Measurements from ENCODE around the gene TBX1. TPM values are rescaled to one million over a fixed set of nuclear protein-coding genes. Genes with fewer than 3 reads are reported as not detected.

Gene TBX1
- 0.31 and 0.61 TPM in 2 replicates for total RNA-seq (2014; rRNA removed; shearing (Covaris generic))

- peak within 1 kb of the TSS; percentile 41 for H3K4me3 ChIP-seq
- H3K27ac ChIP-seq = no peak within 1 kb of the TSS
- peaks cover 29% of the 10 kb centered on the region for H3K27me3 ChIP-seq (replicated peaks)
- no peak for DNase-seq (ENCODE audit: low read depth in 1 of 2, low spot score in 2 of 2)
- H3K9me3 ChIP-seq (replicated peaks) = no peaks in the 10 kb centered on the region
- no peaks in the 10 kb centered on the region for H3K36me3 ChIP-seq
- peaks cover 5% of the 10 kb centered on the region; the same call in 1 of the 2 replicates for H3K4me1 ChIP-seq (replicated peaks)
Observed at GRCh38 chr22:19760058-19760950, at the start of gene TBX1. Gene TBX1, plus strand, starts transcription at chr22:19760778. Its CDS starts 66 bp downstream, at chr22:19760844.

- Histone ChIP-seq H3K4me3 (no peak overlapping the region), H3K27me3 (replicated peaks) (no peaks in the 10 kb centered on the region), H3K4me1 (replicated peaks) (peaks cover 21% of the 10 kb centered on the region), H3K27ac (no peak overlapping the region), H3K36me3 (peaks cover 2% of the 10 kb centered on the region), H3K9me3 (replicated peaks) (0 out of 2 replicates have a peak, but pooled peaks cover under 1% of the 10 kb centered on the region)
- DNase-seq (ENCODE audit: low read depth in 1 of 2, low spot score in 2 of 2) = no peak
Observed at GRCh38 chr22:19713245-19713644, 47.3 kb upstream of the TBX1 start.

DNA sequence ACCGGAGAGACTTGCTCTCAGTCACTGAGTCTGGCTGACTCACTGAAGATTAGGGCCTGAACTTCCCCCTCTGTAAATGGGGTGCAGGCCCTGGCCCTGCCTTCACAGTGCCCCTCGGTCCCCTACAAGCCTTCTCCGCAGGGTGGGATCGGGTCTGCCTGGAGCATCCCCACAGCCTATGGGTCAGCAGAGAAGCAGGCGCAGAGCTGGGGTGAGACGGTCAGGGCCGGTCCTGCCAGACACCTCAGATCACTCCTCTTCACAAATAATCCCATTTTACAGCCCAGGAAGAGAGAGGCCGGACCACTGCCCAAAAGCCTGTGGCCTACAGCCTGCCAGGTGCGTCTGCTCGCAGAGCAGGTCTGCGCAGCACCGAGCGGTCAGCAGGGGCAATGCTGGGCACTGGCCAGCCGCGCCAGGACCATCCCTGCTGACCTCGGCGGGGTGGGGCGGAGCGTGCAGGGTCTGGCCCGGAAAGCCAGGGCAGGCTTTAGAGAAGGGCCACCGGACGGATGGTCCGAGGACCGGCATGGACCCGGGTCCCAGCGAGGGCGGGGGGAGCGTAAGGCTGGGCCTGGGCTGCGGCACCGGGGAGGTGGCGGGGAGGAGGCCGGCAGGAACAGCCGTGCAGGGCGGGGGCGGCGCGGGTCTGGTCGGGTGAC, 46.8 kb upstream of the TBX1 start:
- DNase-seq (ENCODE audit: low read depth in 1 of 2, low spot score in 2 of 2) = no peak
- Histone ChIP-seq H3K9me3 (replicated peaks) (0 out of 2 replicates have a peak, but pooled peaks cover 5% of the 10 kb centered on the region), H3K27me3 (replicated peaks) (no peaks in the 10 kb centered on the region), H3K4me1 (replicated peaks) (peaks cover 26% of the 10 kb centered on the region), H3K27ac (no peak overlapping the region), H3K4me3 (peak overlapping the region; percentile 49), H3K36me3 (peaks cover 6% of the 10 kb centered on the region)

DNA sequence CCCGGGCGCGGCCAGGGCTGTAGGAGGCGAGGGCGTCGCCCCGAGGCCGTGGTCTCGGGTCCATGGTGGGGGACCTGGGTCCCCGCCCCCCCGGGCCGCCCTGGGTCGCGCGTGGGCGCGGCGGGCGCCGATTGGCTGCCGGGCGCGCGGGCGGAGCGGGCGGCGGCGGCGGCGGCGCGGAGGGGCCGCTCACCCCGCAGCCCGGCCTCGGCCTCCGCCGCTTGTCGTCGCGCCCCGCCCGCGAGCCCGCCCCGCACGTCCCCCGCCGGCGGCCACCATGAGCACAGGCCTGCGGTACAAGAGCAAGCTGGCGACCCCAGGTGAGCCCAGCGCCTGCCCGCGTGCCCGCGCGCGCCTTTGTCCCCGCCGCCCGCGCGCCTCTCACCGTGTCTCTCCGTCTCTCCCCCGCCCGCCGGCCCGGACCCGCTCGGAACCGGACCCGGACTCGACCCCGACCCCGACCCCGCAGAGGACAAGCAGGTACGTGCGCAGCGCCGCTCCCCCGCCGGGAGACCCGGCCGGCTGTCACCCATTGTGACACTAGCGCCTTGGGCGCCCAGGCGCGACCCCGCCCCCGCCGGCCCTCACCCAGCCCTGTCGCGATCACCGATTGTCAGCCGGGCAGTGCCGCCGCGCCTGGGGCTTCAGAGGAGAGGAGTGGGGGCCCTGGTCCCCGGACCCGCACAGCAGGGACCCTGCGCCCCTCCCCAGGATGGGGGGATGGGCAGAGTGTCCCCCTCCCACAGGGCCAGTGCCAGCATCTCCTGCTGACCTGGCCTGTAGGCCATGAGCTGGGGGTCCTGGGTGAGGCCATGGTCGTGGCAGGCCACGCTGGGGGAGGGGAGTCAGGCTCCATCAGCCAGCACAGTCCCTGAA, 46.0 kb upstream of the TBX1 start, which contains the start of gene SEPTIN5:
Gene SEPTIN5, plus strand, starts transcription at position 192 of the 876 bp plus-strand sequence. Its CDS starts 86 bp downstream, at position 278.
- no peak for DNase-seq (ENCODE audit: low read depth in 1 of 2, low spot score in 2 of 2)

GRCh38 chr22:19715188-19715930, 45.2 kb upstream of the TBX1 start:
- Histone ChIP-seq H3K27me3 (replicated peaks) (no peaks in the 10 kb centered on the region), H3K4me3 (peak overlapping the region; percentile 49), H3K9me3 (replicated peaks) (0 out of 2 replicates have a peak, but pooled peaks cover 5% of the 10 kb centered on the region), H3K36me3 (peaks cover 11% of the 10 kb centered on the region), H3K4me1 (replicated peaks) (peaks cover 28% of the 10 kb centered on the region), H3K27ac (no peak overlapping the region)
- no peak for DNase-seq (ENCODE audit: low read depth in 1 of 2, low spot score in 2 of 2)

More for the DNA sequence above, 46.0 kb upstream of the TBX1 start, which contains the start of gene SEPTIN5:
- Histone ChIP-seq H3K9me3 (replicated peaks) (0 out of 2 replicates have a peak, but pooled peaks cover 5% of the 10 kb centered on the region), H3K4me3 (peak within 1 kb of the TSS; percentile 49), H3K27ac (no peak within 1 kb of the TSS), H3K4me1 (replicated peaks) (peaks cover 28% of the 10 kb centered on the region), H3K27me3 (replicated peaks) (no peaks in the 10 kb centered on the region), H3K36me3 (peaks cover 6% of the 10 kb centered on the region)

DNA sequence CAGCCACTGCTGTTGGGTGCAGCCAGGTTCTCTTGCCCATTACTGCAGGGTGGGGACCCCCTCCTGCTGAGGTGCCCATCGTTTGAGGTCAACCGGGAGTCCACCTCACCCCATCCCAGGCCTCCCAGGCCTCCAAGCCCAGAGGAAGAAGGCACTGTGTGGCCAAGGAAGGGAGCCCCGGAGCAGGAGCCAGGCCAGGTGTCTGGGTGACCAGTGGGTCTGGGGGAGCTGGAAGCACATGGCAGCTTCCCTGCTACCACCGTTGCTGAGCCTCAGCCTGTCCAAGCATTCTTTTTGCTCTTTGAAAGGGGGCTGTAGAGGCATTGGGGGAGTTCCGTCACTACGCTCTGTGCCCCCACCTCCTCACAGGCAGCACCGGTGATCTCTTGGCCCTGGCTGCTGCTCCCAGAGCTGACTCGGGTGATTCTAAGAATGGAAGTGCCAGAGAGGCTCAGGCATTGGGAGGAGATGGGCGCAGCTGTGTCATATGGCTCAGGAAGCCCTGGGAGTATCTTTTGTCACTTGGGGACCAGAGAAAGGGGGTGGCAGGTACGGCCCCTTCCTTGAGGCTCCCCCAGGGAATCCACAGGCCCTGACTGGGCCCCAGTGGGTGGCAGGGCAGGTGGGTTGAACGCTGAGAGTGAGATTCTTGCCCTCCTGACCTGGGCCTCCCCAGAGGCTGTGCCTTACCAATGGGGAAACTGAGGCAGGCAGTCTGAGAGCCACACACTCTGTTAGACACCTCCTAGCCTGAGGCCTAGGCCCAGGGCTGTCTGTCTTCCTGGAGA, 44.3 kb upstream of the TBX1 start:
- no peak overlapping the region for H3K4me3 ChIP-seq
- H3K36me3 ChIP-seq = peaks cover 13% of the 10 kb centered on the region
- no peak overlapping the region for H3K27ac ChIP-seq
- no peak for DNase-seq (ENCODE audit: low read depth in 1 of 2, low spot score in 2 of 2)
- H3K27me3 ChIP-seq (replicated peaks) = no peaks in the 10 kb centered on the region
- 0 out of 2 replicates have a peak, but pooled peaks cover 5% of the 10 kb centered on the region for H3K9me3 ChIP-seq (replicated peaks)
- H3K4me1 ChIP-seq (replicated peaks) = peaks cover 28% of the 10 kb centered on the region

DNA sequence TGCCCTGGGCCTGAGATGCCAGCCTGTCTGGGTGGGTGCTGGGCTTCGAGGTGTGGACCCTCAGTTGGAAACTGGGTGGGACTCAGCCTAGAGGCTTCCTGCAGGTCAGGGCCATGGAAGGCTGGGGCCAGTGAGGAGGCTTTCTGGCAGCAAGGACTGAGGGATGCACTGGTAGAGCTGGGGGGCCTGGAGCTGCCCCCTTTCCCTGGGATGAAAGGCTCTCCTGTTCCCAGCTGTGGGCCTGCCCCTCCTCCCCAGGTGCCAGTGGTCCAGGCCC, 43.8 kb upstream of the TBX1 start:
- H3K27me3 ChIP-seq (replicated peaks) = no peaks in the 10 kb centered on the region
- H3K36me3 ChIP-seq = peaks cover 13% of the 10 kb centered on the region
- peaks cover 28% of the 10 kb centered on the region for H3K4me1 ChIP-seq (replicated peaks)
- no peak overlapping the region for H3K4me3 ChIP-seq
- H3K27ac ChIP-seq = no peak overlapping the region
- 0 out of 2 replicates have a peak, but pooled peaks cover 5% of the 10 kb centered on the region for H3K9me3 ChIP-seq (replicated peaks)
- no peak for DNase-seq (ENCODE audit: low read depth in 1 of 2, low spot score in 2 of 2)

GRCh38 chr22:19717181-19717580, 43.4 kb upstream of the TBX1 start:
- Histone ChIP-seq H3K4me3 (no peak overlapping the region), H3K27ac (no peak overlapping the region), H3K36me3 (peaks cover 13% of the 10 kb centered on the region), H3K27me3 (replicated peaks) (no peaks in the 10 kb centered on the region), H3K4me1 (replicated peaks) (peaks cover 28% of the 10 kb centered on the region), H3K9me3 (replicated peaks) (0 out of 2 replicates have a peak, but pooled peaks cover 5% of the 10 kb centered on the region)
- no peak for DNase-seq (ENCODE audit: low read depth in 1 of 2, low spot score in 2 of 2)

DNA sequence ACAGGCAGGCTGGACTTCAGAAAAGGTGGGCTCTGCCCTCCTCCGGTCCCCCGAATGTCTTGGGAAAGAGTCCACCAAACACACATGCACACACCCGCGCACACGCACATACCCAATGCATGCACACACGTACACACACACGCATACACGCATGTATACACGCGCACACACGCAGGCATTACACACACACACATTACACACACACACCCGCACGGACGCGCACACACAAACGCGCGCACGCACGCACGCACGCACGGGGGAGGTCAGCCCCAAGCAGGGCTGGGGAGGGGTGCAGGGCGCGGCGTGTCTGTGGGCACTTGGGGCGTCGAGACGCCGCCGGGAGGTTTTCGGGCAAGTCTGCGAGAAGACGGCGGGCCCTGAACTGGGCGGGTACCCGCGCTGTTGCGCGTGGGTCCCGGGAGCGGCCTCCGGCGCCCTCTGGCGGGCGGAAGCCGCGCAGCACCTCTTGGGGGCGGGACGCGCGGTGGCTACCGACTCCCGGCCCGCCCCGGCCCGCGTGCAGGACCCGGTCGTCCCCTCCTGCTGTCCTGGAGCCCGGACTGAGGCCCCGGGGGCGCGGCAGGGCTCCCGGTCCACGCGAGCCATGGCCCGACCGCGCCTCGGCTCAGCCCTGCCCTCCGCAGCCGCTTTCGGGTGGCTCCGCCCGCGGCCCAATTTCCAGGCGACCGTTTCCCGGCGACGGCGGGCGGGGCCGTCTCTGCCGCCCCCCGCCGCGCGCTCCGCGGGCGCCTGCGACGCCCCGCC, 42.7 kb upstream of the TBX1 start:
- Histone ChIP-seq H3K36me3 (peaks cover 18% of the 10 kb centered on the region), H3K4me1 (replicated peaks) (peaks cover 28% of the 10 kb centered on the region), H3K9me3 (replicated peaks) (0 out of 2 replicates have a peak, but pooled peaks cover 5% of the 10 kb centered on the region), H3K27me3 (replicated peaks) (no peaks in the 10 kb centered on the region), H3K27ac (peak overlapping the region; percentile 46; the same call in 1 of the 2 replicates), H3K4me3 (peak overlapping the region; percentile 59)
- peak; percentile 73 to 80 for DNase-seq (ENCODE audit: low read depth in 1 of 2, low spot score in 2 of 2)

GRCh38 chr22:19718456-19719049, 42.0 kb upstream of the TBX1 start:
- Histone ChIP-seq H3K9me3 (replicated peaks) (0 out of 2 replicates have a peak, but pooled peaks cover 5% of the 10 kb centered on the region), H3K4me3 (peak overlapping the region; percentile 59), H3K36me3 (peaks cover 18% of the 10 kb centered on the region), H3K27ac (peak overlapping the region; percentile 46; the same call in 1 of the 2 replicates), H3K4me1 (replicated peaks) (peaks cover 28% of the 10 kb centered on the region), H3K27me3 (replicated peaks) (no peaks in the 10 kb centered on the region)
- DNase-seq (ENCODE audit: low read depth in 1 of 2, low spot score in 2 of 2) = no peak

DNA sequence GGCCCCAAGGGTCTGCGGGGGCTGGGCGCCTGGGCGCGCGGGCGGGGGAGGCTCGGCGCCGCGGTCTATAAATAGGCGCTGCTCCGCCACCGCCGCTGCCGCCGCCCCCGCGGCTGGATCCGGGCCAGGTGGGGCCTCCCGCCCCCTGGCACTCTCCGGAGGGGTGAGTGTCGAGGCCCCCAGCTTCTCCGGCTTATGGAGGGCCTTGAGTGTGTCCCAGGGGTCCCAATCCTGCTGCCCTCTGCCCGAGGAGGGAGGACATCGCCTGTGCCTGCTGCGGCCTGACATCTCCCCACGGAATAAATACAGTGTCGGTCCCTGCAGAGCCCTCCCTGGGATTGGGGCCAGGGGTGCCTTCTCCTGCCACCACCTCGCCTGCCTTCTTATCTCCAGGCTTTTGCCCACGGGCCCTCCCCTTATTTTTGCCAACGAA, 41.5 kb upstream of the TBX1 start:
- no peak for DNase-seq (ENCODE audit: low read depth in 1 of 2, low spot score in 2 of 2)
- no peak overlapping the region for H3K27ac ChIP-seq
- 0 out of 2 replicates have a peak, but pooled peaks cover 5% of the 10 kb centered on the region for H3K9me3 ChIP-seq (replicated peaks)
- H3K4me3 ChIP-seq = peak overlapping the region; percentile 59; the same call in 1 of the 2 replicates
- peaks cover 24% of the 10 kb centered on the region for H3K4me1 ChIP-seq (replicated peaks)
- H3K36me3 ChIP-seq = peaks cover 18% of the 10 kb centered on the region
- H3K27me3 ChIP-seq (replicated peaks) = no peaks in the 10 kb centered on the region

All from SJSA1 (cell line).